ES-I3 (cell line): Measurements from ENCODE around the gene CFD.
"Not testable (repeated sequence)": the region's sequence is repeated elsewhere in the genome, so short reads cannot be mapped to it uniquely, and the experiment has no call there.

Source experiments
- H3K36me3 ChIP-seq: 2 replicates; pipeline ENCODE4 v1.6.1; 2013; ENCODE audit warnings: mild to moderate bottlenecking, low read length, control low read depth, moderate library complexity; ENCODE audit not compliant: insufficient read depth
- H3K4me1 ChIP-seq: 2 replicates; pipeline ENCODE4 v1.6.1; 2013; ENCODE audit warnings: mild to moderate bottlenecking, control low read depth, low read length; ENCODE audit not compliant: insufficient read depth
- H3K9ac ChIP-seq: 2 replicates; pipeline ENCODE4 v1.6.1; 2013; ENCODE audit warnings: low read depth, mild to moderate bottlenecking, low read length, moderate library complexity
- H3K9me3 ChIP-seq: 2 replicates; pipeline ENCODE4 v1.6.1; 2013; ENCODE audit warnings: mild to moderate bottlenecking, low read length, moderate library complexity; ENCODE audit not compliant: control insufficient read depth, insufficient read depth

Gene CFD

DNA sequence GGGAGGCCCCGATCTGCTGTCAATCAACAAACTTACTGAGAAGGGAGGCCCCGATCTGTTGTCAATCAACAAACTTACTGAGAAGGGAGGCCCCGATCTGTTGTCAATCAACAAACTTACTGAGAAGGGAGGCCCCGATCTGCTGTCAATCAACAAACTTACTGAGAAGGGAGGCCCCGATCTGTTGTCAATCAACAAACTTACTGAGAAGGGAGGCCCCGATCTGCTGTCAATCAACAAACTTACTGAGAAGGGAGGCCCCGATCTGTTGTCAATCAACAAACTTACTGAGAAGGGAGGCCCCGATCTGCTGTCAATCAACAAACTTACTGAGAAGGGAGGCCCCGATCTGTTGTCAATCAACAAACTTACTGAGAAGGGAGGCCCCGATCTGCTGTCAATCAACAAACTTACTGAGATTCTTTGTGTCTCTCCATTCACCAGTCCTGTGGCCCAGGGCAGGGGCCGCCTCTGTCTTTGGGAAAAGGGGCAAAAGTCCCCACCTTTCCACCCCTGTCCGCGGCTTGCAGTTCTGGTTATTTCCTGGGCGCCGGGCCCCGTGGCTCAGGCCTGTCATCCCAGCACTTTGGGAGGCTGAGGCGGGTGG is 5.7 kb upstream of the CFD start:
- H3K36me3 ChIP-seq, H3K4me1 ChIP-seq, H3K9ac ChIP-seq, H3K9me3 ChIP-seq: not testable (repeated sequence)

DNA sequence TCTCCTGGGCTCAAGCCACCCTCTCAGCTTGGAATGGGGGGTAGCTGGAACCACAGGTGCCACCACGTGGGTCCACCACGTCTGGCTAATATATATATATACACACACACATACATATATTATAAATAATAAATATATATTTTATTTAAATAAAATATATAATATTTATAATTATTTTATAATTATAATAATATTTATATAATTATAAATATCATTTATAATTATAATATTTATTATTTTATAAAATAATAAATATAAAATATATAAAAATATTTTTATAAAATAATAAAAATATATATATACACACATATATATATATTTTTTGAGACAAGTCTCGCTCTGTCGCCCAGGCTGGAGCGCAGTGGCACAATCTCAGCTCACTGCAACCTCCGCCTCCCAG is 4.9 kb upstream of the CFD start:
- Histone ChIP-seq H3K9ac (no peak overlapping the region), H3K4me1 (peaks cover 6% of the 10 kb centered on the region; the same call in 1 of the 2 replicates), H3K36me3 (no peaks in the 10 kb centered on the region), H3K9me3 (no peaks in the 10 kb centered on the region)

DNA sequence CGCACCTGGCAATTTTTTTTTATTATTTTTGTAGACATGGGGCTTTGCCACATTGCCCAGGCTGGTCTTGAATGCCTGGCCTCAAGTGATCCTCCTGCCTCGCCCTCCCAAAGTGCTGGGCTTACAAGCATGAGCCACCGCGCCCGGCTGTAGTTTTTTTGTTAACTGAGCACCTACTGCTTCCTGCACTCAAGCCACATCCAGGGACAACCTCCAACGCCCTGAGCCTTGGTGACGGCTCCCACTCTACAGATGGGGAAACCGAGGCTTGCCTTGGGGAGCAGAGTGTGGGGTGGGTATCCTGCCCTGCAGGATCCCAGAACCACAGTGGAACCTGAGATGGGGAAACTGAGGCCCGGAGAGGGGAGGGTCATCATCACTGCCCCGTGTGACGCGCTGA is 4.3 kb upstream of the CFD start:
- H3K4me1 ChIP-seq = peaks cover 6% of the 10 kb centered on the region; the same call in 1 of the 2 replicates
- H3K9me3 ChIP-seq = no peaks in the 10 kb centered on the region
- no peaks in the 10 kb centered on the region for H3K36me3 ChIP-seq
- H3K9ac ChIP-seq = no peak overlapping the region

DNA sequence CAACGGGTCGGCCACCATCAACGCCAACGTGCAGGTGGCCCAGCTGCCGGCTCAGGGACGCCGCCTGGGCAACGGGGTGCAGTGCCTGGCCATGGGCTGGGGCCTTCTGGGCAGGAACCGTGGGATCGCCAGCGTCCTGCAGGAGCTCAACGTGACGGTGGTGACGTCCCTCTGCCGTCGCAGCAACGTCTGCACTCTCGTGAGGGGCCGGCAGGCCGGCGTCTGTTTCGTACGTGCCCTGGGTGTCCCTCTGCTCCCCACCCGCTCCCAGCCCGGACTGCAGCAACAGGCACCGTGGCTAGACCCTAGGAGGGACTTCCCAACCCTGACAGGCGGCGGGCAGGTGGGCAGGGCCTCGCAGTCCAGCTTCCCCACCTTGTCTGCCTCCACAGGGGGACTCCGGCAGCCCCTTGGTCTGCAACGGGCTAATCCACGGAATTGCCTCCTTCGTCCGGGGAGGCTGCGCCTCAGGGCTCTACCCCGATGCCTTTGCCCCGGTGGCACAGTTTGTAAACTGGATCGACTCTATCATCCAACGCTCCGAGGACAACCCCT is 3.8 kb upstream of the CFD start:
- Histone ChIP-seq H3K4me1 (peaks cover 3% of the 10 kb centered on the region; the same call in 1 of the 2 replicates), H3K9ac (no peak overlapping the region), H3K36me3 (no peaks in the 10 kb centered on the region), H3K9me3 (no peaks in the 10 kb centered on the region)

DNA sequence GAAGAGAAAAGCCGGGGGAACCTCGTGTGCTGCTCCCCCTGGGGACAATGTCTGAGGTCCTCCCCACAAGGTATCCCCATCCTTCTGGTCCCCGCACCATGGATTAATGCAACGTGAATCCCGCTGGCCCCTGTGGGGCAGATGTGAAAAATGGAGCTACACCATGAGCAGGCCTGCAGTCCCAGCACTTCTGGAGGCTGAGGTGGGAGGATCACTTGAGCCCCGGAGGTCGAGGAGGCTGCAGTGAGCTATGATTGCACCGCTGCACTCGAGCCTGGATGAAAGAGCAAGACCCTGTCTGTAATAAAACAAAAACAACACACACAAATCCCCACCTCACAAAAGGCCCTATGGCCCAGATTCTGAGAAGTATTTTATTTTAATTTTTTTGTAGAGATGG is 1.2 kb upstream of the CFD start:
- Histone ChIP-seq H3K9ac (no peak overlapping the region), H3K4me1 (no peaks in the 10 kb centered on the region; the same call in 1 of the 2 replicates), H3K36me3 (no peaks in the 10 kb centered on the region), H3K9me3 (no peaks in the 10 kb centered on the region)

DNA sequence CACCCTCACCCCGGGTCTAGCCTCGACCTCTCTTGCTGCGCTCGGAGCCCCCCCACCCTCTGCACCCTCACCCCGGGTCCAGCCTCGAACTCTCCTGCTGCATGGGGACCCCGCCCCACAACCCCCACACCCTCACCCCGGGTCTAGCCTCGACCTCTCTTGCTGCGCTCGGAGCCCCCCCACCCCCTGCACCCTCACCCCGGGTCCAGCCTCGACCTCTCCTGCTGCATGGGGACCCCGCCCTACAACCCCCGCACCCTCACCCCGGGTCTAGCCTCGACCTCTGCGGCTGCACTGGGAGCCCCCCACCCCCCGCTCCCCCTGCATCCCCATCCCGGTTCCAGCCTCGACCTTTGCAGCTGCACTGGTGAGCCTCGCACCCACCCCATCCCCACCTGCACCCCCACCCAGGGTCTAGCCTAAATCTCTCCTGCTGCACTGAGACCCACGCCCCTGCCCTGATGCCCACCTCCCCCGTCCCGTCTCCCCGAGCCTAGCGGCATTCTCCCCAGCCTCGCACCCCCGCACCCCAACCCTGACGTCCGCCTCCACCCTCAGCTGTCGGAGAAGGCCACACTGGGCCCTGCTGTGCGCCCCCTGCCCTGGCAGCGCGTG is 1.8 kb downstream of the CFD start:
- Histone ChIP-seq H3K4me1 (no peaks in the 10 kb centered on the region; the same call in 1 of the 2 replicates), H3K9ac (peak overlapping the region; percentile 16; the same call in 1 of the 2 replicates), H3K36me3 (no peaks in the 10 kb centered on the region), H3K9me3 (no peaks in the 10 kb centered on the region)

DNA sequence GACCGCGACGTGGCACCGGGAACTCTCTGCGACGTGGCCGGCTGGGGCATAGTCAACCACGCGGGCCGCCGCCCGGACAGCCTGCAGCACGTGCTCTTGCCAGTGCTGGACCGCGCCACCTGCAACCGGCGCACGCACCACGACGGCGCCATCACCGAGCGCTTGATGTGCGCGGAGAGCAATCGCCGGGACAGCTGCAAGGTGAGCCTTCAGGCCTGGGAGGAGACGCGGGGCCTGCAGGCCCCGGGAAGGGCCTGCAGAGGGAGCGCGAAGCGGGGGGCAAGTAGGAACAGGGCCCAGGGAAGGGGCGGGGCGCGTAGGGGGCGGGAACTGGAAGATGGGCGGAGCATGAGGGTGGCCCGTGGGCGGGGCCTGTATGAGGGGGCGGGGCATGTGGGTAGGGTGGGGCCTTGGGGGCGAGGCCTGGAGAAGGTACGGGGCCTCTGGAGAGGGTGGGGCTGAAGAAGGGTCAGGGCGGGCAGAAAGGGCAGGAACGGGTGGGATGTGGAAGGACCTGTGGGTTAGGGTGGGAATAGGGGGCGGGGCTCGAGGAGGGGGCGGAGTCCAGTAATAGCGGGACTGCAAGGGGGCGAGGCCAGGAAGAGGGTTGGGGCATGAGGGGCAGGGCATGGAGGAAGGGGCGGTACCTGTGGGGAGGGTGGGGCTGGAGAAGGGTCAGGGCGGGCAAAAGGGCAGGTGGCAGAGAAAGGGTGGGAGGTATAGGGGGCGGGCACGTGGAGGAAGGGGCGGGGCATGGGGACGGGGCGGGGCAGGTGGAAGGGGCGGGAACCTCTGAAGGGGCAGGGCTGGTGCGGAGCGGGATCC is 2.5 kb downstream of the CFD start:
- no peaks in the 10 kb centered on the region for H3K36me3 ChIP-seq
- no peaks in the 10 kb centered on the region; the same call in 1 of the 2 replicates for H3K4me1 ChIP-seq

DNA sequence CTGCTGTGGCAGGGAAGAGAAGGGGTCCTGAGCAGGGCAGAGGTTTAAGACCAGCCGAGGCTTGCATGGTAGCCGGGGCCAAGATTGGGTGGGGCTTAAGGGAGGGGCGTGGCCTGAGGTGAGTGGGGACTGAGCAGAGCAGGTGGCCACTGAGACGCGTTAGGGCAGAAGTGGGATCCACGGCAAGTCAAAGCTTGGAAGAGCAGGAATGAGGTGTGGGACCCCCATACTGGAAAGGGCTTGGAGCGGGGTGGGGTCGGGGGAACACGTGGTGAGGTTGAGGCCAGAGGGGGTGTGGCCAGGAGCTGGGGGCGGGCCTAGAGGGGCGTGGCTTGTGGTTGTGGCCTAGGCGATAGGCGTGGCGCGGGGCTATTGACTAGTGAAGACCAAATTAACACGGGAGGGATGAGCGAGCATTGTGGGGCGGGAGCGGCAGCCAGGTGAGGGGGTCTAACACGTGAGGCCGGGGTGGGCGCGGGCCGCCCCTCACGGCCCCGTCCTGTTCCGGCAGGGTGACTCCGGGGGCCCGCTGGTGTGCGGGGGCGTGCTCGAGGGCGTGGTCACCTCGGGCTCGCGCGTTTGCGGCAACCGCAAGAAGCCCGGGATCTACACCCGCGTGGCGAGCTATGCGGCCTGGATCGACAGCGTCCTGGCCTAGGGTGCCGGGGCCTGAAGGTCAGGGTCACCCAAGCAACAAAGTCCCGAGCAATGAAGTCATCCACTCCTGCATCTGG is 3.3 kb downstream of the CFD start:
- H3K4me1 ChIP-seq = peaks cover 5% of the 10 kb centered on the region
- no peaks in the 10 kb centered on the region for H3K36me3 ChIP-seq
- no peaks in the 10 kb centered on the region for H3K9me3 ChIP-seq
- peak overlapping the region; percentile 43 for H3K9ac ChIP-seq

More for the DNA sequence above, 2.5 kb downstream of the CFD start:
- no peaks in the 10 kb centered on the region for H3K9me3 ChIP-seq
- H3K9ac ChIP-seq = peak overlapping the region; percentile 16; the same call in 1 of the 2 replicates

DNA sequence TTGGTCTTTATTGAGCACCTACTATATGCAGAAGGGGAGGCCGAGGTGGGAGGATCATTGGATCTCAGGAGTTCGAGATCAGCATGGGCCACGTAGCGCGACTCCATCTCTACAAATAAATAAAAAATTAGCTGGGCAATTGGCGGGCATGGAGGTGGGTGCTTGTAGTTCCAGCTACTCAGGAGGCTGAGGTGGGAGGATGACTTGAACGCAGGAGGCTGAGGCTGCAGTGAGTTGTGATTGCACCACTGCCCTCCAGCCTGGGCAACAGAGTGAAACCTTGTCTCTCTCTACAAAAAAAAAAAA is 3.8 kb downstream of the CFD start:
- H3K9ac ChIP-seq = peak overlapping the region; percentile 43; the same call in 1 of the 2 replicates
- H3K4me1 ChIP-seq = peaks cover 5% of the 10 kb centered on the region
- H3K36me3 ChIP-seq = no peaks in the 10 kb centered on the region
- no peaks in the 10 kb centered on the region for H3K9me3 ChIP-seq

DNA sequence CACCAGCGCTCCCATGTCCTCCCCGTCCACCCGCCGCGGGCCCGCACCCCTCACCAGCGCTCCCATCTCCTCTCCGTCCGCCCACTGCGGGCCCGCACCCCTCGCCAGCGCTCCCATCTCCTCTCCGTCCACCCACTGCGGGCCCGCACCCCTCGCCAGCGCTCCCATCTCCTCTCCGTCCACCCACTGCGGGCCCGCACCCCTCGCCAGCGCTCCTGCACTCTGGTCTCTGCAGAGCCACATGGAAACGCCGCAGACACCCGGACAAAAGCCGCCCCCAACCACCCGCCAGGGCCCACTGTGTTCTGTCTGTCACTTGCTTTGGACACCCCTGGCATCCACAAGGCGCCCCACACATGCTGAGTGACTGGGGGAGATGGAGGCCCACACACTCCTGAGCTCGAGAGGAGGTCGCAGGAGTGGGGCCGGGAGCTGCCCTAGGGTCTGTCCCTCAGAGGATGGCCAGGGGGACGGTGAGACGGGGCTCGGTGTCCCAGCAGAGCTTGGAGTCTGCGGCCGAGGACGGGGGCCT is 7.4 kb downstream of the CFD start:
- H3K36me3 ChIP-seq = no peaks in the 10 kb centered on the region
- peaks cover 9% of the 10 kb centered on the region for H3K4me1 ChIP-seq
- no peak overlapping the region for H3K9ac ChIP-seq

DNA sequence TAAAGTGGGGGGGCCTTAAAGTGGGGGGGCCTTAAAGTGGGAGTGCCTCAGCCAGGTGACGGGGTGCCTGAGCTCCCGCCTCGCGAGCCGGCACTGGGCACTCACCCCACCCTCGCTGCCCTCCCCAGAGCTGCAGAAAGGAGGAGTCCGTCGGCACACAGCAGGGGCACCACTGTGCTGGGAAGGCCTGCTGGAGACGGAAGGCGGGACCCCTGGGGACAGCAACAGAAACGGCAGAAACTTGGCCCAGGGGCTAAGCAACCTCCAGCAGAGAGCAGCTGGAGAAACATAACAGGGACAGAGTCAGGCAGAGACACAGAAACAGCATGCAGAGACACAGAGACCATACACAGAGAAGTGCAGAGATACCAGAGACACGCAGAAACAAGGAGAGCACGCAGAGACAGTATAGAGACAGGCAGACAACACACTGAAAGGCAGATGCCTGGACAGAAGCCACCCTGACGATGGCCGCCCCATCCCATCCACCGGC is 7.9 kb downstream of the CFD start:
- no peaks in the 10 kb centered on the region for H3K9me3 ChIP-seq
- H3K36me3 ChIP-seq = no peaks in the 10 kb centered on the region
- peaks cover 9% of the 10 kb centered on the region for H3K4me1 ChIP-seq
- H3K9ac ChIP-seq = no peak overlapping the region

More for the DNA sequence above, 7.4 kb downstream of the CFD start:
- no peaks in the 10 kb centered on the region for H3K9me3 ChIP-seq

DNA sequence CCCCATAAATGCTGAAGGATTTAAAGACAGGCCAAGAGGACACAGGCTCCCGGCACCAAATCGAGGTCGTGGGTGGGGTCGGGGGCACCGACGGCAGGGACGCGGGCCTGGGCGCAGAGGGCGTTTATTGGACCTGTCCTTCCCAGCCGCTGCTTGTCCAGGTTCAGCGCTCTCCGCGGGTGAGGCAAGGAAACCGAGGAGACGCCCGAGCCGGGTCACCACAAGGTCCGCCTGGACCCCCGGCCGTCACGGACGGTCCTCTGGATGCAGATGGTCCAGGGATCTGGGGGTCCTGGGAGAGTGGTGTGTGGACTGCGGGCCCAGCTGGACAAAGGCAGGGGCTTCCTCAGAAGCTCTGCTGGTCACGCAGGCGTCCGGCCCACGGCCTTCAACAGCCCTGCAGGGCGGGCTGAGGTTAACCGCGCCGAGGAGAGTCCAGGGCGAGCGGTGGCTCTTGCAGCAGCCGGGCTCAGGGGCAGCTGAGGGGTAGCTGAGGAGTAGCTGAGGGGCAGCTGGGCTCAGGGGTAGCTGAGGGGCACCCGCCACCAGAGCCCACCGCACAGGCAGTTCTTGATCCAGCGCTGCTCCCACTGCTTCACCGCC is 8.5 kb downstream of the CFD start:
- Histone ChIP-seq H3K9ac (no peak overlapping the region), H3K4me1 (peaks cover 9% of the 10 kb centered on the region), H3K36me3 (no peaks in the 10 kb centered on the region), H3K9me3 (no peaks in the 10 kb centered on the region)

DNA sequence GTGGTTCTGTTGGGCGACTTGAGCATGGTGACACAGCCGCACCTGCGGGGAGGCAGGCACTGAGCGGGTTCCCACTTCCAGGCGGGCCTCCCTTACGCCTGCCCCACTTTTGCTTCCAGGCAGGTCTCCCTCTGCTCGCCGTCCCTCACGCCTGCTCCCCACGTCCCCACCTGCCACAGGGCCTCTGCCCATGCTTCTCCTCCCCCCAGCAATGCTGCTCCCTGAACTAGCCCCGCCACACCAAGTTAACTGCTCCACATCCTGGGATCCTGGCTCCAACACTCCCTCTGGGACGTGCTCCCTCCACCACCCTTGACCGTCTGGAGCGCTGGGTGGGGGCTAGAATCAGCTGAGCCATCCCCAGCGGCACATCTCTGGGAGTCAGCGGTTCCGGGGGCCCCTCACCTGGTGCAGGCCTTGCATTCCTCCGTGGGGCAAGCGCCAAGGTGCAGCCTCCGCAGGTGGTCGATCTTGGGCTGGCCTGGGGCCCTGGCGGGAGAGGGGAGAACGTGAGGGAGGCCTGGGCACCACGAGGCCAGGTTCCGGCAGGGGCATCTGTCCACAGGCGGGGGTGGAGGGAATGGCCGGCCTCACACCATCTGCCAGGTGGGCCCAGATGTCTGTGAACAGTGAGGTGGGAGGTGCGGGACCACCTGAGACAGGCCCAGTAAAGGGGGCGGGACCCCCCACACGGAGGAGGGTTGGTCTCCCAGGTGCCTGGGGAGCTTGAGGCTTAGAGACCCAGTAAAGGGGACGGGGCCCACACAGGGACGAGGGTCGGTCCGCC is 9.2 kb downstream of the CFD start:
- H3K9me3 ChIP-seq = no peaks in the 10 kb centered on the region
- no peak overlapping the region for H3K9ac ChIP-seq
- peaks cover 9% of the 10 kb centered on the region for H3K4me1 ChIP-seq
- H3K36me3 ChIP-seq = no peaks in the 10 kb centered on the region
